ENCODE data around the gene STX10.
"Not testable (repeated sequence)": the region's sequence is repeated elsewhere in the genome, so short reads cannot be mapped to it uniquely, and the experiment has no call there.

Gene STX10

DNA sequence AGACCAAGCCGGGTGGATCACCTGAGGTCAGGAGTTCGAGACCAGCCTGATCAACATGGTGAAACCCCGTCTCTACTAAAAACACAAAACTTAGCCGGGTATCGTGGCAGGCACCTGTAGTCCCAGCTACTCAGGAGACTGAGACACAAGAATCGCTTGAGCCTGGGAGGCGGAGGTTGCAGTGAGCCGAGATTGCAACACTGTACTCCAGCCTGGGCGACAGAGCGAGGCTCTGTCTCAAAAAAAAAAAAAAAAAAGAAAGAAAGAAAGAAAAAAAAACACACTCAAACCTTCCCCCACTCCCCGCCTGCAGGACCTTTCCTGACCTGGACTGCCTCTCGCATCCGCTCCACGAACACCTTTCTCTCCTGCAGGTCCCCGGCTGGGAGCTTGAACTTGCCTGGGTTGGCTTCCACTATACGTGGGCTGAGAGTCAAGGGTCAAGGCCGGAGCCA, 975 bp downstream of the STX10 start:
- H3K27ac ChIP-seq = peak overlapping the region; percentile 99
- DNase-seq (ENCODE audit: low read depth, low spot score) = not testable (repeated sequence)

DNA sequence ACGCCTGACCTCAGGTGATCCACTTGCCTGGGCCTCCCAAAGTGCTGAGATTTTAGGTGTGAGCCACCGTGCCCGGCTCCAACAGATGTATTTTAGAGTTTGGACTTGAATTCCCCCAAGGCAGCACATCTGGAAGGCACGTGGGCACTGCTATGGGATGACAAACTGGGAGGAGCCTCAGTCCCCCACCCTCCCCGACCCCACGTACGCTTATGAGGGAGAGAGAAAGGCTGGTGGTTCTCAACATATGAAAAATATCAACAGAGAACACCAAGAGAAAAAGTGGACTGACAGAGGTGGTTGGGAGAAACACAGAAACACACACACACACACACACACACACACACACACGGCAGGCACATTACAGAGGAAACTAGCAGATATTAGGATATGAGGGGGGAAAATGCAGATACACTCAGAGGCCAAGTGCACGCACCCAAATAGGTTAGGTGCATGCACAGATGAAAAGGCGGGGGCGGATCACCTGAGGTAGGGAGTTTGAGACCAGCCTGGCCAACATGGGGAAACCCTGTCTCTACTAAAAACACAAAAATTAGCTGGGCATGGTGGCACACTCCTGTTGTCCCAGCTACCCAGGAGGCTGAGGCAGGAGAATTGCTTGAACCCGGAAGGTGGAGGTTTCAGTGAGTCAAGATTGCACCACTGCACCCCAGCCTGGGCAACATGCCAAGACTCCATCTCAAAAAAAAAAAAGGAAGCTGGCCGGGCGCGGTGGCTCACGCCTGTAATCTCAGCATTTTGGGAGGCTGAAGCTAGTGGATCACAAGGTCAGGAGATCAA, 3.2 kb downstream of the STX10 start:
- DNase-seq (ENCODE audit: low read depth, low spot score) = no peak
- H3K27ac ChIP-seq = peak overlapping the region; percentile 5

DNA sequence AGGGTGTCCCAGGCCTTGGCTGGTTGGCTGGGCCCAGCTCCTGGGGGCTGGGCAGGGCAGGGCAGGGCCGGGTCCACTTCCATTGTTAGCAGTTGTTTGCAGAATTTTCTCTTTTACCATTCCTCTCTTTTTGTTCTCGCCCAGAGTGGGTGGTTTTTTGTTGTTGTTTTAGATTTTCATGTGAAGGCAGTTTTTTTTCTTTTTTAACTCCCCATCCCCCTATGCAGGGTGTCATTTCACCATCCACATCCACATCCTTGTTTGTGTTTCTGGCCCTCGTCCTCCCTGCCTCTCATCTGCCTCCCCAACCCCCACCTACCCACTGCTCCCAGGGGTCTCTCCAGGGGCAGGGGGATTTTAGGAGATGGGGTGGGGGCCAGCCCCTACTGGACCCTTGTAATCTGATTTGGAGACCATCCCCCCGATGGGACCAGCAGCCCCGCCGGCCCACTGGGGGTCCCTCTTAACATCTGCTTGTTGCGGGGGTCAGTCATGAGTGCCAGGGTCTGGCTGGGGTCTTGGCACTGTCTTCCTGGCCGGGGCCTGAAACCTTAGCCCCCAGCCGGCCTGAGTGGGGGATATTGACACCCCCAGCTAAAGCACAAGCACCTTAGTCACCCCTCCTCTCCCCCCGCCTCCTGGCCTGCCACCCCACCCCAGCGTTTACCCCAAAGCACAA, 10.4 kb downstream of the STX10 start:
- DNase-seq (ENCODE audit: low read depth, low spot score) = no peak
- no peak overlapping the region for H3K27ac ChIP-seq

DNA sequence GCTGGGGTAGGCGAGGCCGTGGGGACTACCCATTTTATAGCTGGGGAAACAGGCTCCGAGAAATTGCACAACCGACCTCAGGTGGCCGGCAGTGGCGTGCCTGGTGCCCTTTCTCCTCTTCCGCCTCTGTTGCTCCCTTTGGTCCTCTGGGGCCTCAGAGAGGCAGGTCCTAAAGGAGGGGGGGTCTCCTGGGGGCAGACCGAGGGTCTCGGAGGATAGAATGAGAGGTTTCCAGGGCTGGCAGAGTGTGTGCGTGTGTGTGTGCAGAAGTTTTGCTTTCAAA, 11.3 kb downstream of the STX10 start:
- no peak overlapping the region for H3K27ac ChIP-seq
- DNase-seq (ENCODE audit: low read depth, low spot score) = no peak

DNA sequence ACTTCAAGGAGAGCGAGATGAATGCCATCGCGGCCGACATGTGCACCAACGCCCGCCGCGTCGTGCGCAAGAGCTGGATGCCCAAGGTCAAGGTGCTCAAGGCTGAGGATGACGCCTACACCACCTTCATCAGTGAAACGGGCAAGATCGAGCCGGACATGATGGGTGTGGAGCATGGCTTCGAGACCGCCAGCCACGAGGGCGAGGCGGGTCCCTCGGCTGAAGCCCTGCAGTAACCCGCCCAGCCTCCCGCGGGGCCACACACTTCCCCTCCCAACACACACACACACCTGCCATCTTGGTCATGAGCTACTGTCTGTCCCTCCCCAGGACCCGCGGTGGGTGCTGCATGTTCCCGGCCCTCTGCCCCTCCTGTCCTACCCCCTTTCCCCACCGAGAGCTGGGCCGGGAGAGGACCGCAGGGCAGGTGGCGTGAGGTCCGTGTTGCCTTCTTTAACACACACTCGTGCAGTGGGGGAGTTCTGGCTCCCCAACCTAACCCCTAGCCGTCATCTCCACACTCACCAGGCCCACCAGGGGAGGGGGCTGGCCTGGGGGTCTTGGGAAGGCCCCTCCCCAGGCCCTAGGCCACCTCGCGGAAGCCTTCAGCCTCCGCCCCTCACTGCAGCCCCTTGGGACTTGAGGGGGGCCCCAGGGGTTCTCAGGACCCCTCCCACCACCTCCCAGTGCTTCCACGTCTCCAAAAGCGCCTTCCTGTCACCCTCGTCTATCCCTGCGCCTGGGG, 11.8 kb downstream of the STX10 start:
- DNase-seq (ENCODE audit: low read depth, low spot score) = no peak
- H3K27ac ChIP-seq = no peak overlapping the region

DNA sequence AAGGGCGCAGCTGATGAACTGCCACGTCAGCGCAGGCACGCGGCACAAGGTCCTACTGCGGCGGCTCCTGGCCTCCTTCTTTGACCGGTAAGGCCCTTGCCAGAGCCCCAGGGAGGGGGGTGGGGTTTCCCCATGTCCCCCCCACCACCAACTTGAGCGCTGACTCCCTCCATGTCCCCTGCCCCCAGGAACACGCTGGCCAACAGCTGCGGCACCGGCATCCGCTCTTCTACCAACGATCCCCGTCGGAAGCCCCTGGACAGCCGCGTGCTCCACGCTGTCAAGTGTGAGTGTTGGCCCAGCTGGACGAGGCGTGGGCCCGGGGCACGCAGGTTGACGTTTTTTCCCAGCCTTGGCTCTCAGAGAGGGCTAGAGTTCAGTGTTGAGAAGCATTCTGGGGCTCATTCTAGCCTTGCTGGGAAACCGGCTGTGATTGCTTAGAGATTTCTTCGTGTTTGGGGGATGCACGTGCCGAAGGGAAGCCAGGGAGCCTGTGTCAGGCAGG, 12.8 kb downstream of the STX10 start:
- no peak for DNase-seq (ENCODE audit: low read depth, low spot score)
- no peak overlapping the region for H3K27ac ChIP-seq

DNA sequence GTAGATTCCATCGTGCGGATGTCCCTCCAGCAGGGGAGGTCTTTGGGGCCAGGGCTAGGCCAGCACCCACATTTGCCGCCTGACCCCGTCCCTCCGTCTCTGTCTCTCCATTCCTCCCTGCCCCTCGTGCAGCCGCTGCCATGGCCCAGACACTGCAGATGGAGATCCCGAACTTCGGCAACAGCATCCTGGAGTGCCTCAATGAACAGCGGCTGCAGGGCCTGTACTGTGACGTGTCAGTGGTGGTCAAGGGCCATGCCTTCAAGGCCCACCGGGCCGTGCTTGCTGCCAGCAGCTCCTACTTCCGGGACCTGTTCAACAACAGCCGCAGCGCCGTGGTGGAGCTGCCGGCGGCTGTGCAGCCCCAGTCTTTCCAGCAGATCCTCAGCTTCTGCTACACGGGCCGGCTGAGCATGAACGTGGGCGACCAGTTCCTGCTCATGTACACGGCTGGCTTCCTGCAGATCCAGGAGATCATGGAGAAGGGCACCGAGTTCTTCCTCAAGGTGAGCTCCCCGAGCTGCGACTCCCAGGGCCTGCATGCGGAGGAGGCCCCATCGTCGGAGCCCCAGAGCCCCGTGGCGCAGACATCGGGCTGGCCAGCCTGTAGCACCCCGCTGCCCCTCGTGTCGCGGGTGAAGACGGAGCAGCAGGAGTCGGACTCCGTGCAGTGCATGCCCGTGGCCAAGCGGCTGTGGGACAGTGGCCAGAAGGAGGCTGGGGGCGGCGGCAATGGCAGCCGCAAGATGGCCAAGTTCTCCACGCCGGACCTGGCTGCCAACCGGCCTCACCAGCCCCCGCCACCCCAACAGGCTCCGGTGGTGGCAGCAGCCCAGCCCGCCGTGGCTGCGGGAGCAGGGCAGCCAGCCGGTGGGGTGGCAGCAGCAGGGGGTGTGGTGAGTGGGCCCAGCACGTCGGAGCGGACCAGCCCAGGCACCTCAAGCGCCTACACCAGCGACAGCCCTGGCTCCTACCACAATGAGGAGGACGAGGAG, 14.8 kb downstream of the STX10 start:
- no peak for DNase-seq (ENCODE audit: low read depth, low spot score)
- H3K27ac ChIP-seq = no peak overlapping the region

DNA sequence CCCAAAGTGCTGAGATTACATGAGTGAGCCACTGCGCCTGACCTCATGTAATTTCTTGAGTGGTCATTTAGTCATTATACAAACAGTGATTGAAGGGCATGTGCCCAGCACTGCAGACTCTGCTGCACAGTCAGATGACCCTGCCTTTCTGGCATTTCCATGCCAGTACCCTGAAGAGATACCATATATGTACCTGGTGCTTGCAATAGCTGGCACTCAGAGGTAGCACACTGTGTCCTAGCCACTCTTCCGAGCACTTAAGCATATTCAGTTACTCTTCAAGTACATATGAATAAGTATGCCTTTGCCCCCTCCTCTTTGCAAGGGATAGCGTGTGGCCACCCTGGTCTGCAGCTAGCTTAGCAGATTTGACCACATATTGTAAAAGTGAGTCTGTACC, 15.5 kb downstream of the STX10 start:
- H3K27ac ChIP-seq = no peak overlapping the region
- no peak for DNase-seq (ENCODE audit: low read depth, low spot score)

DNA sequence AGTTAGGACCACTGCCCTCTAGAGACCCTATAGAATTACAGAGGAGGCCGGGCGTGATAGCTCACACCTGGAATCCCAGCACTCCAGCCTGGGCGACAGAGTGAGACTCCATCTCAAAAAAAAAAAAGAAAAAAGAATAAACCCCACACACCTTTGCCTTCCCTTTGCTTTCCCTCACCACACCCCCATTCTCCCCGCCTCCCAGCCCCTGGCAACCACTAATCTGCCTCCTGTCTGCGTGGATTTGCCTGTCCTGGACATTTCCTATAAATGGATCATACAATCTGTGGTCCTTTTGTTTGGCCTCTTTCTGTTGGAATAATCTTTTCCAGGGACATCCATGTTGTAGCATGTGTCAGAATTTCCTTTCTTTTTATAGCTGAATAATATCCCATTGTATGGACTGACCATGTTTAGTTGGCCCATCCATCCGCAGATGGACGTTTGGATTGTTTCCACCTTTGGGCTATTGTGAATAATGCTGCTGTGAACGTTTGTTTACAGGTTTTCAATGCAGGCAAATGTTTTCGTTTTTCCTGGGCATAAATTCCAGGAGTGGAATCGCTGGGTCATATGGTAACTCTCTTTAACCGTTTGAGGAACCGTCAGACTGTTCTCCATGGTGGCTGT, 16.8 kb downstream of the STX10 start:
- no peak overlapping the region for H3K27ac ChIP-seq
- DNase-seq (ENCODE audit: low read depth, low spot score) = no peak

DNA sequence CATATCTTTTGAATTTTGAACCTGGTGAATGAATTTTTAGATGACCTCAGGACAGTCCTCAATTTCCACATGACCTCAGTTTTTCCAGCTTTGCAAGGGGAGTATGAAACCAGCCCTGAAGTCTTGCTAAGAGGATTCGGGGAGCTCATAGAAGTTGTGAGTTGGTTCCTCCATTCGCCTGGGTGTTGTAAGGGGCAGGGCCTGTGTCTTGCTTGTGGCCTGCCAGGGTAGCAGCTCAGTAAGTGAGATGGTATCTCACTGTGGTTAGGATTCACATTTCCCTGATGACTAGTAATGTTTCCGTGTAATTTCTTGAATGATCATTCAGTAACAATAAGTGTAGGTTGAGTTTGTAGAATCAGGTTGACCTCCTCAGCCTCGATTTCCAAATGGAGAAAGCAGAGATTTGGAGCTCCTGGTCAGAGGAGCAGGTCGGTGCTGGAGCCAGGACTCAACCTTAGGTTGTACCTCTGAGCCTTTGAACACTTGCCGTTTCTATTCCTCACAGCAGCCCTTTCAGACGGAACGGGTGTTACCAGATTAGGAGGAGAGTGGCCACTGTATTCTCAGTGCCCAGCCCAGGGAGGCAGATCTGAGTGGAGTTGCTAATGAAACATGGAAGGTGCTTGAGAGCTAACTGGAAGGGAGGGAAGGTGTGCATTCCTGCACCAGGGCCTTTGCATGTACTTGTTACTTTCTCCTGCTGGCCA, 17.5 kb downstream of the STX10 start:
- DNase-seq (ENCODE audit: low read depth, low spot score) = no peak
- no peak overlapping the region for H3K27ac ChIP-seq

DNA sequence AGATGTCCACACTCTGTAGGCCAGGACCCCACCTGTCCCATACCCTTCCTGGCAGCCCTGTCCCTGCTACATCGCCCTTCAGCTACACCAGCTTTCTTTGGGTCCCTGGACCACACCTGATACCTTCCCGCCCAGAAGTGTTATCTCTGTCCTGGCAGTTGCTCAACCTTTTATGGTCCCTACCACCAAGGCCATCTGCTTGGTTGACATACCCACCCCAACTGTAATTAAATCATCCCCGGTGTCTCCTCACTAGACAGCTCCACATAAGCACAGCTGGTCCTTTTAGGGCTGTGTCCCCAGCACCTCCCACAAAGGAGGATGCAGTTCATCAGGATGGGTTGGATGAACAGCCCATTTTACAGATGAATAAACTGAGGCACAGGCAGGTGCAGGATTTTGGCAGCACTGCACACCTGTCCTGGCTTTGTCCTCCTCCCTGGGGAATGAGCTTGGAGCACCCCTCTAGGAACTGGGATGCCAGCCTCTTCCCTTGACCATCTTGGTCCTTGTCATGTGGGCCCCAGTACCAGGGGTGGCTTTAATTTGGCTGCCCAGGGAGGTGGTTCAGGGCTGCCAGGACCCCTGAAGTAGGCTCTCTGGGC, 19.2 kb downstream of the STX10 start:
- no peak overlapping the region for H3K27ac ChIP-seq
- DNase-seq (ENCODE audit: low read depth, low spot score) = no peak

DNA sequence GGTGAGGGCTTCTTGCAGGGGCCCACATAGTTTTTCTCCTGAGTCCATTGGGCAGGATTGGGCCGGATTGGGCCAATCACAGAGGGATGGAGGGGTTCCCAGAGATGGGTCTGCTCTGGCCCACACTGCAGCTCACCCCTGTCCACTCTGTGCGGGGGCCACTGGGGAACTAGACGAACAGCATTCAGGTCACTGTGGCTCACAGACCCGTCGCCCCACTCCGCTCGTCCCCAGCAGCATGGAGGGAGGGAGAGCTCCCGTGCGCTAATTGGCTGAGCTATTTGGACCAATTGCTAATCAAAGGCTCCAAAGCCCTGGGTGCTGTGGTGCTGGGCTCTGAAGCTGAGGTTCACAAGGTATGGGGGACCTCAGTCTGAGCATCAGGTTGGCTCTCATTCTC, 20.8 kb downstream of the STX10 start:
- DNase-seq (ENCODE audit: low read depth, low spot score) = no peak
- no peak overlapping the region for H3K27ac ChIP-seq

DNA sequence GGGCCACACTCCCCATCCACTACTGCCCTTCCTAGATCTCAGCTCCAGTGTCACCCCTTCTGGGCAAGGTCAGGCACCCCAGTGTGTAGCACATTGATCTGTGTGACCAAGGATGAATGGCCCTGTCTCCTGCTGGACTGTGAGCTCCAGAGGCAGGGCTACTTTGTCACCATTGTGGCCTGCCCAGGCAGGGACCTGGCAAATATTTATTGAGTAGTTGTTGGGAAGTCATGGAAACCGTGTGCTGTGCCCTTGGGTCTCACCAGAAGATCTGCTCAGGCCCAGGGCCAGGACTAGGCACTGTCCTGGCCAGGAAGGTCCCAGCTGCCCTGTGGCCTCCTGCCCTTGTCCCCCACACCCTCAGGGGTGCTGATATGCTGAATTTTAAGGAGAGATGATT, 21.6 kb downstream of the STX10 start:
- H3K27ac ChIP-seq = no peak overlapping the region
- no peak for DNase-seq (ENCODE audit: low read depth, low spot score)

DNA sequence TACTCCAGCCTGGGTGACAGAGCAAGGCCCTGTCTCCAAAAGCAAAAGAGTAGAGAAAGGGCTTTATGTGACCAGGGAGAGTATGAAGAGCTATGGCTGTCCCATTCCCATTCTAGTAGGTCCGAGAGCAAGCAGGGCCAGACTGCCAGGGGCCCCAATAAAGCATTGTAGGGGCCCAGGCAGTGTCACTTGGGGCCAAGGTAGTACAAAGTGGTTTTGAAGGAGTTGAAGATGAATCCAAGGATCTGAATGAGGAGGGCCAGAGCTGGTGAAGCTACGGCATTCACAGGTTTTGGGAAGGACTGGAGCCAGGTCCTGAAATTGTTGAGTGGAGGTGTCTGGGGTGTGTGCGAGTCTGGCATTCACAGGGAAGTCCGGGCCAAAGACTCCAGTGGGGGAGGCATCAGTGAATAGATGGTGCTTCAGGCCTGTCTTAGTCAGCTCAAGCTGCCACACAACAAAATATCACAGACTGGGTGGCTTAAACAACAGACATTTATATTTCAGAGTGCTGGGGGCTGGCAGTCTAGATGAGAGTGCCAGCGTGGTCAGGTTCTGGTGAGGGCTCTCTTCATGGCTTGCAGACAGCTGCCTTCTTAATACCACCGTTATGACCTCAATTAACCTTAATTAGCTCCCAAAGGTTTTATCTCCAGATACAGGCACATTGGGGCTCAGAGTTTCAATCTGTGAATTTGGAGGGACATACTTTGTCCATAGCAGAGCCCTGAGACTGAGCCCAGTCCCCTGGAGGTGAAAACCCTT, 22.2 kb downstream of the STX10 start:
- H3K27ac ChIP-seq = no peak overlapping the region
- no peak for DNase-seq (ENCODE audit: low read depth, low spot score)

DNA sequence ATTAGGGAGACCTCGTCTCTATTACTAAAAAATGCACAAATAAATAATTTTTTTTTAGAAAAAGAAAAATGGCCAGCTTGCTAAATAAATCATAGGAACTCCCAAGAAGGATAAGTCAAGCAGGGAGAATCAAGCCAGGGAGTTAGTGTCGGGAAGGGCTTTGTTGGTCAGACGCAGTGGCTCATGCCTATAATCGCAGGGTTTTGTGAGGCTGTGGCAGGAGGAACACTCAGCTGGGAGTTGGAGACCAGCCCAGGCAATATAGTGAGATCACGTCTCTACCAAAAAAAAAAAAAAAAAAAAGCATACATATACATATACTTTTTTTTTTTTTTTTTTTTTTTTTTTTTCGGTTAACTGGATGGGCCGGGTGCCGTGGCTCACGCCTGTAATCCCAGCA, 23.1 kb downstream of the STX10 start:
- no peak for DNase-seq (ENCODE audit: low read depth, low spot score)
- no peak overlapping the region for H3K27ac ChIP-seq

DNA sequence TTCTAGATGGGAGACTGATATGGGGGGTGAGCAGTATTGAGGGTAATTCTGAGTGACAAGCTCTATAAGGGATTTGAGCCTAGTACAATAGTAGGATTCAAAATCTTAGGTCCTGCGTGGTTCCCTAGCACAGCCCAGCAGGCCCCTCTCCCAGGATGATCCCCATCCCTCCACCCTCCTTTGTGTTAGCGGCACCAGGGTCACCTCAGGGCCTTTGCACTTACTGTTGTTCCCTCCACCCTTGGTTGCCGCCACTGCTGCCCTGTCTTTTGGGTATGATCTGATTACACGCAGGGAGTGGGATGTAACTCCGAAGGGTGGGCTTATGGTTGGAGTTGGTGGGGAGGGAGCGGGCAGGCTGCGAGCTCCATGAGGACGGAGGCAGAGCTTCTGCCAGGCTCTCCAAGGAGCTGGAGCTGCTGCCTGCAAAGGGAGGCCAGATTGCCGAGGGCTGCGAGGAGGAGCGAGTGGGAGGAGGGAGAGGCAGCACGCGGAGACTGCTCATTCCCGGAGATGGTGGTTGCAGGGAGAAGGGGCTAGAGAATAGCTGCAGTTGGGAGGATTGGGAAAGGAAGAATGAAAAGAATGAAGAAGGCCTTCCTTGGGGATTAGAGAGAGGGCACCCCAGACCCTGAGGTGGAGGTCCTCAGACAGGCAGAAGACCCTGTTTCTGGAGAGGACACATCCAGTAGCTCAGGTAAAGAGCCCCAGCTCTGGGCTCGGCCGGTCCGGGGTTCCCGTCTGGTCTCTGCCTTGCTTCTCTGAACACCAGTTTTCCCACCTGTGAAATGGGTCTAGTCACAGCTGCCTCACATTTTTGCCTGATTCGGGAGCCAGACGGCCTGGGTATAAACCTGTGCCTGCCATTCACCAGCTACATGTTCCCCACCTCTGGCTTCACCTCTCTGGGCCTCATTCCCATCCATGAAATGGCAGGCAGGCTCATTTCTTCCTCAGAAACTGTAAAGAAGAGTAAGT, 26.9 kb downstream of the STX10 start:
- H3K27ac ChIP-seq = no peak overlapping the region
- DNase-seq (ENCODE audit: low read depth, low spot score) = no peak
